B cell (primary cell): ENCODE data around the gene JSRP1.

ENCODE experiments used
- EZH2 ChIP-seq: IDR thresholded peaks from 2 replicates; pipeline ENCODE4 v1.6.1; 2012; ENCODE audit warnings: borderline replicate concordance, low read depth, mild to moderate bottlenecking, moderate library complexity, low read length; ENCODE audit not compliant: insufficient read depth, poor library complexity, severe bottlenecking
- TF ChIP-seq, protein P1 (sequence below): fragments of 200-600 bp; IDR thresholded peaks from one replicate; pipeline ENCODE4 v1.8.0; 2022; ENCODE audit warnings: antibody characterized with exemption, mild to moderate bottlenecking

DNA sequence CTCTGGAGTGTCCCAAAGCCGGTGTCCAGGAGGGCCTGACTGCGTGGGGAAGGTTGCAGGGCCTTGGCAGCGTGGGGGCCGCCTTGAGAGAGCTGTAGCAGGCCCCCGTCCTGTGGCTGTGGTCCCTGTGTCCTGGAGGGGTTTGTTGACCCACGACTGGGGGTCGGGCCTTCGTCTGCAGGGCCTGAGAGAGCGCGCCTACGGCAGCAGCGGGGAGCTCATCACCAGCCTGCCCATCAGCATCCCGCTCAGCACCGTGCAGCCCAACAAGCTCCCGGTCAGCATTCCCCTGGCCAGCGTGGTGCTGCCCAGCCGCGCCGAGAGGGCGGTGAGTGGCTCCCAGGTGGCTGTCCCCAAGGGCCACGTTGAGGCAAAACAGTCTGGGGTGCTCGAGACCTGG, 38.6 kb downstream of the JSRP1 start:
- TF ChIP-seq, protein P1, sequence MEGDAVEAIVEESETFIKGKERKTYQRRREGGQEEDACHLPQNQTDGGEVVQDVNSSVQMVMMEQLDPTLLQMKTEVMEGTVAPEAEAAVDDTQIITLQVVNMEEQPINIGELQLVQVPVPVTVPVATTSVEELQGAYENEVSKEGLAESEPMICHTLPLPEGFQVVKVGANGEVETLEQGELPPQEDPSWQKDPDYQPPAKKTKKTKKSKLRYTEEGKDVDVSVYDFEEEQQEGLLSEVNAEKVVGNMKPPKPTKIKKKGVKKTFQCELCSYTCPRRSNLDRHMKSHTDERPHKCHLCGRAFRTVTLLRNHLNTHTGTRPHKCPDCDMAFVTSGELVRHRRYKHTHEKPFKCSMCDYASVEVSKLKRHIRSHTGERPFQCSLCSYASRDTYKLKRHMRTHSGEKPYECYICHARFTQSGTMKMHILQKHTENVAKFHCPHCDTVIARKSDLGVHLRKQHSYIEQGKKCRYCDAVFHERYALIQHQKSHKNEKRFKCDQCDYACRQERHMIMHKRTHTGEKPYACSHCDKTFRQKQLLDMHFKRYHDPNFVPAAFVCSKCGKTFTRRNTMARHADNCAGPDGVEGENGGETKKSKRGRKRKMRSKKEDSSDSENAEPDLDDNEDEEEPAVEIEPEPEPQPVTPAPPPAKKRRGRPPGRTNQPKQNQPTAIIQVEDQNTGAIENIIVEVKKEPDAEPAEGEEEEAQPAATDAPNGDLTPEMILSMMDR, result no peak
- no peak for TF ChIP-seq EZH2
